KOPT-K1 (cell line): ENCODE data around the gene UCP3.
"Not testable (repeated sequence)": the region's sequence is repeated elsewhere in the genome, so short reads cannot be mapped to it uniquely, and the experiment has no call there.

ENCODE experiments used
- H3K27ac ChIP-seq: fragments of 200-600 bp; sonication (generic); 2 replicates; pipeline ENCODE4 v1.5.1; 2016; ENCODE audit warnings: antibody characterized with exemption, mild to moderate bottlenecking, low read depth, low read length; ENCODE audit not compliant: poor library complexity, severe bottlenecking
- H3K36me3 ChIP-seq: fragments of 200-600 bp; sonication (generic); 2 replicates; pipeline ENCODE4 v1.5.1; 2017; ENCODE audit warnings: antibody characterized with exemption, mild to moderate bottlenecking, low read length, moderate library complexity; ENCODE audit not compliant: insufficient read depth
- H3K9me3 ChIP-seq: fragments of 200-600 bp; sonication (generic); 2 replicates; pipeline ENCODE4 v1.5.1; 2017; ENCODE audit warnings: antibody characterized with exemption, low read length, mild to moderate bottlenecking; ENCODE audit not compliant: insufficient read depth, poor library complexity, severe bottlenecking

Gene UCP3

DNA sequence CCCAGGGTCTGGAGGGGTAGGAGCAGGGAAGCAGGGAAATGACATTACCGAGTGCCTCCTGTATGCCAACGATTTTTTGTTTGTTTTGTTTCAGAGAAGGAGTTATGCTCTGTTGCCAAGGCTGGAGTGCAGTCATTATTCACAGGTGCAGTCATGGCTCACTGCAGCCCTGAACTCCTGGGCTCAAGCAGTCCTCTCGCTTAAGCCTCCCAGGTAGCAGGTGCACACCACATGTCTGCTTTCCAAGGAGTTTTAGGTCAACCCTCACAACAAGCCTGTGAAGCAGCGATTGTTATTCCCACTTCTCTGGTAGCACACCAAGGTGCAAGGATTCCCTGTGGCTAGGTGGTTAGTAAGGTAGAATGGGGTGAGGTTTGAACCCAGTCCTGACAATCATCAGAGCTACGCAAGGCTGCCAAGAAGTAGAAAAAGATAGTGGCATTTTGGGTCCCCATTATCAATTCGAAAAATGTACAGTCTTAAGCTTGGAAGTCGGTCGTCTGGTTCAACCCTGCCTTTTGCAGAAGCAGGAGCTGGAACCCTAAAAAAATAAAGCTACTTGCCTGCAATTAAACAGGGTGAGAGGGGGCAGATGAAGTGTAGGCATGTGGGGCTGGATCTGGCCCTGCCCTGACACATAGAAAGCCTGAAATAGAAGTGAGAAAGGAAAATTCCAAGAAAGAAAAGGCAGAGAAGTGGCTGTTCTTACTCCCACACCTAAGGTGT is 9.1 kb downstream of the UCP3 start:
- H3K27ac ChIP-seq = no peak overlapping the region
- peaks cover 17% of the 10 kb centered on the region; the same call in 1 of the 2 replicates for H3K36me3 ChIP-seq
- H3K9me3 ChIP-seq = no peaks in the 10 kb centered on the region

DNA sequence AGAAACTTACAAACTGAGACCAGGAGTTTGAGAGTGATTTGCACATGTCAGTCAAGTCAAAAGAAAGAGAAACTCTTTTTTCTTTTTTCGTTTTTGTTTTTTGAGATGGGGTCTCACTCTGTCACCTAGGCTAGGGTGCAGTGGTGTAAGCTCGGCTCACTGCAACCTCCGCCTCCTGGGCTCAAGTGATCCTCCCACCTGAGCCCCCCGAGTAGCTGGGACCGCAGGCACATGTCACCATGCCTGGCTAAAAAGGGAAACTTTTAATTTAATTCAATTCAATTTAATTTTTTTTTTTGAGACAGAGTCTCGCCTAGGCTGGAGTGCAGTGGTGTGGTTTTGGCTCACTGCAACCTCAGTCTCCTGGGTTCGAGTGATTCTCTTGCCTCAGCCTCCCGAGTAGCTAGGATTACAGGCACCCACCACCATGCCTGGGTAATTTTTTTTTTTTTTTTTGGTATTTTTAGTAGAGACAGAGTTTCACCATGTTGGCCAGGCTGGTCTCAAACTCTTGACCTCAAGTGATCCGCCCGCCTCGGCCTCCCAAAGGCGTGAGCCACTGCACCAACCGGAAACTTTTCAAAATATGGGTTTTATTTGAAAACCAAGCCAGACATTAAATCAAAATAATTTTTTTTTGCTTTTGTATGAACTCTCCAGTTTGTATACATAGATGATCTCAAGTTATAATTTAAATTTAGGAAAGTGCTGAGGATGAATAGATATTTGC is 9.9 kb downstream of the UCP3 start:
- Histone ChIP-seq H3K9me3 (no peaks in the 10 kb centered on the region), H3K27ac (no peak overlapping the region)

DNA sequence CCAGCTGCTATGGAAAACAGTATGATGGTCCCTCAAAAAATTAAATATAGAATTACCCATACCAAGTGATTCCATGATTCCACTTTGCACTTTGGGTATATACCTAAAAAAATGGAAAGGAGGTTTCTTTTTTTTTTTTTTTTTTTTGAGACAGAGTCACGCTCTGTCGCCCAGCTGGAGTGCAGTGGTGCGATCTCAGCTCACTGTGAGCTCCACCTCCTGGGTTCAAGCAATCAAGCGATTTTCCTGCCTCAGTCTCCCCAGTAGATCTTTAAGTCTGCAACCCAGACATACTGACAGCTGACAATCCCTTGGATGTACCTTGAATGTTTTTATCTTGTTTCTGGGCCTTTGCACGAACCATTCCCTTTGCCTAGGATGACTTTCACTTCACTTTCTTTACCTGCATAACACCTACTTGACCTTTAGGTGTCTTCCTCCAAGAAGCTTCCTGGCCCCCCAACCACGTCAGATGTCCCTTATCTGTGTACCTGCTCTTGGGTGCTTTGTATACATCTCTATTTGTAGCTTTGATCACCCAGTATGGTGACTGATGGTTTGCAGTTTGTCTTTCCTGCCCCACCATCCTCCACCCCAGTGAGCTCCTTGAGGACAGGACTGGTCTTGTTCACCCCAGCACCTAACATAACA is 11.6 kb downstream of the UCP3 start:
- Histone ChIP-seq H3K27ac (no peak overlapping the region), H3K9me3 (no peaks in the 10 kb centered on the region), H3K36me3 (no peaks in the 10 kb centered on the region; the same call in 1 of the 2 replicates)

More for the DNA sequence above, 9.9 kb downstream of the UCP3 start:
- peaks cover 16% of the 10 kb centered on the region; the same call in 1 of the 2 replicates for H3K36me3 ChIP-seq

DNA sequence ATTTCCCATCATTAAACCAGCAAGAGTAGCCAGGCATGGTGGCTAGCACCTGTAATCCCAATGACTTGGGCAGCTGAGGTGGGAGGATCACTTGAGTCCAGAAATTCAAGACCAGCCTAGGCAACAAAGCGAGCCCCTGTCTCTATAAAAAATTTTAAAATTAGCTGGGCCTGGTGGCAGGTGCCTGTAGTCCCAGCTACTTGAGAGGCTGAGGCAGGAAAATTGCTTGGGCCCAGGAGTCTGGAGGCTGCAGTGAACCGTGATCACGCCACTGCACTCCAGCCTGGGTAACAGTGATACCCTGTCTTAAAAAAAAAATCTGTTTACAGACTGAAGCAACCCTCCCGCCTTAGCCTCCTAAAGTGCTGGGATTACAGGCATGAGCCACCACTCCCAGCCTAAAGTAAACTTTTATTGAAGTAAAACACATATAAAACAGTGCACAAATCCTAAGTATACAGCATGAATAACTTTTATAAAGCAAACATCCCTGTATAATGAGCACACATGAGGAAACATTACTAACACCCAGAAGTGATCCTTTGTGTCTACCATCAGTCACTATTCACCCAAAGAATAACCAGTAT is 12.6 kb downstream of the UCP3 start:
- Histone ChIP-seq H3K36me3 (no peaks in the 10 kb centered on the region), H3K9me3 (no peaks in the 10 kb centered on the region), H3K27ac (peak overlapping the region; percentile 52)

DNA sequence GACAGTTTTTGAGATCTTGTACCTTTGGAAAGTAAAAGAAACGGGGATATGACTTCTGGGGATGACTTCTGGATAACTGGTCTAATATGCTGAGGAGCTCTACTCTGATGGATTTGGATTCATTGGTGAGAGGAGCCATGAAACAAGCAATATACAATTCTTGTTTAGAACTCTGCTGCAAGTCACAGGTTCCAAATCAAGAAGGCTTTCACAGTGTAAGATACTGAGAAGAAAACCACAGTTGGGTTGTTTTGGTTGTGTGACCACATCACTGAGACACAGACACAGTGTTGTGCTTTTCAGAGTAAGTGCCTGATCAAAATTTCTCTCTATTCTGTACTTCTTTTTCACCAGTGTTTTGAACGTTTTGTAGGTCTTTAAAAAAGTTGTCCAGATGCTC is 13.2 kb downstream of the UCP3 start:
- Histone ChIP-seq H3K36me3 (no peaks in the 10 kb centered on the region), H3K9me3 (no peaks in the 10 kb centered on the region), H3K27ac (peak overlapping the region; percentile 52)

DNA sequence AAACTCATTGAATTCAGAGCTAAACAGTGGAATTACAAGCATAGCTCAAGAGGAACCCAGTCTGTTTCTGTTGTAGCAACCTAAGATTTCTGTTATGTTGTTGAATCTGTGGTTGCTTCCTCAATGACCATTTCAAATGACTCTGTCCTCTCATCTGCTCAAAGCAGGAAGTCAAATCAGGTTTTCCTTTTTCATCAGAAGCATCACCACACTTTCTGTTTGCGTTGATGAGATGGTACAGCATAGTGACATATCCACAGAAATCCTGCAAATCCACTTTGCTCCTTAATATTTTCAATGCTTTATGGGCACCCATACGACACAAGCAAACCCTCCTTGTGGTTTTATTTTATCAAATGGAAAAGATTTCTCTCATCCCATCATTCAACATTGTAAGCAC is 13.6 kb downstream of the UCP3 start:
- peak overlapping the region; percentile 52 for H3K27ac ChIP-seq
- no peaks in the 10 kb centered on the region for H3K9me3 ChIP-seq

DNA sequence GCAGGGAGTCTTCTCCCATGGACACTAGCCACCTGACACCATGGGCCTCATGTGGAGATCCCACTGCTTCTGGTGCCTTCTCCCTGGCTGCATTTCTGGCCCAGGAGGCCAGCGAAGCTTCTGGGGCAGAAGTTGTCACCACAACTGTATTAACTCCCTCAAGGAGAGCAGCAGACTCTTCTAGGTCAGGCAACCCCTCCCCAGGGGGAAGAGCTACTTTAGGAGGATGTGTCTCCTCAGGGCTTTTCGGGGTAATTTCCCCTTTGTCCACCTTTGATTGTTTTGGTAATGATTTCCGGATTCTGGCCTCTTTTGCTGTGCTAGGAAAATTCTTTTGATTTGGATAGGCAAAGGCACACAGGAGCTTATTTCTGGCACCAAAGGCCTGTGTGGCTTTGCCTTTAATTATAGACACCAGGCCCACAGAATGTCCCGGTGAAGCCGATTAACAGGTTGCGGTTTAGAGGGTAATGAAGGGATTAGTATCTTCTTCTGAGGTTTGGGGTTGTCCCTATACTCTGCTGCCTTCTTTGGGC is 17.3 kb downstream of the UCP3 start:
- Histone ChIP-seq H3K36me3 (no peaks in the 10 kb centered on the region), H3K9me3 (no peaks in the 10 kb centered on the region), H3K27ac (no peak overlapping the region)

More for the DNA sequence above, 13.6 kb downstream of the UCP3 start:
- H3K36me3 ChIP-seq = no peaks in the 10 kb centered on the region

DNA sequence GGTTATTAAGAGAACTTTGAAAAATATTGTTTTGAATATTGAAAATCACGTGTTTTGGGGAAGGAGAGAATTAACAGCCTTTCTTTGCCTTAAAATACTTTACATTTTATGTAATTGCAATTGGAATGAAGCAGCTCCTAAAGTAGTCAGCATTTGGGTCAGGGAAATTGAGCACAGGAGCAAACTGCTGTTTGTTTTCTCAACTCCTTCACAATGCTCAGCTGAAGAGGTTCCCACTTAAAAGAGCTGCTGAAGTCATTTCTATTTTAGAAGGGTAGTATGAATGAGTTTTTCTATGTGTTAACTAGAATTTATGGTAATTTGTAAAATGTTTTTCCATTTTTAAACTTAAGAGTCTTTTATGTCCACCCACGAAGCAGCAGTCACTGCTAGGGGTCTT is 18.2 kb downstream of the UCP3 start:
- Histone ChIP-seq H3K27ac (no peak overlapping the region), H3K9me3 (no peaks in the 10 kb centered on the region), H3K36me3 (no peaks in the 10 kb centered on the region)

DNA sequence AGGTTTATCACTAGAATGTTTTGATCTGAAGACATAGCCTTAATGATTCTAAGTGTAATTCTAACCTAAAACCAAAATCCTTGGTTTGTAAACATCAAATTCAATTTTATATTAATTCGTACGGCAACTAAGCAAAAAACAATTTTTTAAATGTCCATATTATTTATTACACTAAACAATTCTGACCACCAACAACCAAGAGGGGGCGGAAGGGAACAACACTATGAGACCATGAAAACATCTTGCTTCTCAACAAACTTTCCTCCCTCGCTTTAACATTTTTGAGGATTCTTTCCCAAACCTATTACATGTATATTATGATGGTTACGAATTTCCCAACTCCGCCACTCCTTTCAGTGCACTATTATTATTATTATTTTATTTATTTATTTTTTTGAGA is 19.7 kb downstream of the UCP3 start:
- no peaks in the 10 kb centered on the region for H3K36me3 ChIP-seq
- H3K27ac ChIP-seq = no peak overlapping the region
- no peaks in the 10 kb centered on the region for H3K9me3 ChIP-seq

DNA sequence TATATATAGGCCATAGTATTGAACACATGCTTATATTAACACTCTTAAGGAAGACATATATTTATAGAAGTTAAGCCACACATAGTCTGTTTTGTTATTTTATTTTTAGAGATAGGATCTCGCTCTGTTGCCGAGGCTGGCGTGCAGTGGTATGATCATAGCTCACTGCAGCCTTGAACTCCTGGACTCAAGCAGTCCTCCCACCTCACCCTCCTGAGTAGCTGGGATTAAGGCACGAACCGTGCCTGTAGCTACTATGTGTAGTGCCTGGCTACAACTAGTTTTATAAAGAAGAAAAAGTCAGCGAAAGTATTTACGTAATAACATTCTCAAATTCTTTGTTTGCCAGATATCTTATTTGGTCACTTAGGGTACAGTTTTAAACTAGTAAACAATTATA is 20.7 kb downstream of the UCP3 start:
- Histone ChIP-seq H3K27ac (no peak overlapping the region), H3K36me3 (no peaks in the 10 kb centered on the region)

DNA sequence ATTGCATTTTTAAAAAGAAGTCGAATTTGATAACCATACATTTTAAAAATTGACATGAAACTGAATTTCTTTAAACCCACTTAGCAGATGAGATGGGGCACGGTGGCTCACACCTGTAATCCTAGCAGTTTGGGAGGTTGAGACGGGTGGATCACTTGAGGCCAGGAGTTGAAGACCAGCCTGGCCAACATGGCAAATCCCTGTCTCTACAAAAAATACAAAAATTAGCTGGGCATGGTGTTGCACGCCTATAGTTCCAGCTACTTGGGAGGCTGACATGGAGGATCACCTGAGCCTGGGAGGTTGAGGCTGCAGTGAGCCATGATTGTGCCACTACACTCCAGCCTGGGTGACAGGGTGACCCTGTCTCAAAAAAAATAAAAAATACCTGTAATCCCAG is 23.2 kb downstream of the UCP3 start:
- not testable (repeated sequence) for H3K9me3 ChIP-seq, H3K27ac ChIP-seq
- peaks cover 13% of the 10 kb centered on the region for H3K36me3 ChIP-seq

More for the DNA sequence above, 20.7 kb downstream of the UCP3 start:
- no peaks in the 10 kb centered on the region for H3K9me3 ChIP-seq

DNA sequence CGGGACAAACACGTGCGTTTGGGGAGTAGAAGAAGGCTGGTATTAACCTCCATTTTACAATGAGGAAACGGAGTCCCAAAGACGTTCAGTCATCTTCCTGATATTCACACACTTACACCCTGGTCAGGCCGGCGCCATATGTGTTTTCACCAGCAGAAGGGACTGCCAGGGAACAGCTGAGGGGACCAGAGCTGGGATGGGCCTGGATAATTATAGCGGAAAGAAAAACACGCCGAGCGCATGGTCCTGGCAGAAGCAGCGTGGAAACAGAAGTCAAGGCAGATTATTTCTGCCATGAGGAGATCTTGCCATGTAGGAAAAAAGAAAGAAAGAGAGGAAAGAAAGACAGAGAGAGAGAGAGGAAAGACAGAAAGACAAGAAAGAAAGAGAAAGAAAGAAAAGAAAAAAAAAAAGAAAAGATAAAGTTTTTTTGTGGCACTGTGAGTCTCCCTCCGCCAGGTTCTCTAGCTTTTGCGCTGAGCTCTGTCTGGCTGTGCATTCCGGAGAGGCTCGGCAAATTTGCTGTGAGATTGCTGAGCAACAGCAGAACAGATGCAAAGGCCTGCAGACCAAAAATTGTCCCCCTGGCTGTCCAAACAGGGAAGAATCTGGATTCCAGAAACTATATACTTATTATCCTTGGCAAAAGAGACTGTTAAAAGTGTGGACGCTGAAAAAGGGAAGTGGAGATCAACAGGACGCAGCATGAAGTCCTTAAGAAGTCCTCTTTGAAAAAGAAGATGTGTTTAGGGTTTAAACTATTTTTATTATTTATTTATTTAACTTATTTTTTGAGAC is 24.9 kb downstream of the UCP3 start:
- peak overlapping the region; percentile 99 for H3K27ac ChIP-seq
- no peaks in the 10 kb centered on the region for H3K9me3 ChIP-seq
- H3K36me3 ChIP-seq = peaks cover 28% of the 10 kb centered on the region

DNA sequence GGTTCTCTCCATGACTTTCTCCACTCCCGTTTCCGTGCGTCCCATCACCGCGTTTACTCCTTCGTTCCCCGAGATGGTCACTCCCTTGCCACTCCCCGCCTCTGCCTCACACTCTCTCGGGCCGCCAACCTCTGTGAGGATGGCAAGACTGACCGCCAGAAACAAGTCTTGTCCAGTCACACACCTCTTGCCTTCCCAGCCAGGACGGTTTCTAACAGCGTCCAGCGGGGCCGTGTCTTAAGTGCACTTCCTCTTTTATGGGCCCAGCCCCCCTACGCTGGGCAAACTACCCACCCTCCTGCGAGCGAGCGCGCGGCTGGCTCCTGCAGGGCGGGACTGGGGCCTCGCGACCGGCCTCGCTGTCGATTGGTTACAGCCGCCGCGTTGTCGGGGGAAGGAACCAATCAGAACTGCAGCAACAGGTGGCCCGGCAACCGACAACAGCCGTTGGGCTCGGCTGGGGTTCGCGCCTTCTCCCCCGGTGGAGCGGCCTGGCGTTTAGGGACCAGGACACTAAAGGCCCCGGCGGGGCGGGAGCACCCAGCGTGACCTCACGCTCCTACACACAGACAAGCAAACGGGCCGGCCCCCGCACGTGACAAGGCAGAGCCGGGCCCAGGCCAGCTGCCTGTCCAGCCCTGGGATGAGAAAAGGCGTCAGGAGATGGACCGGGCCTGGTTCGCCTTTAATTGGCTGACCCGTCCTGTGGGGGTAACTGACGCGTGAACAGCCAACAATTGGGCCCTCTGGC is 25.7 kb downstream of the UCP3 start:
- peak overlapping the region; percentile 99 for H3K27ac ChIP-seq
- H3K9me3 ChIP-seq = no peaks in the 10 kb centered on the region
- H3K36me3 ChIP-seq = peaks cover 36% of the 10 kb centered on the region

DNA sequence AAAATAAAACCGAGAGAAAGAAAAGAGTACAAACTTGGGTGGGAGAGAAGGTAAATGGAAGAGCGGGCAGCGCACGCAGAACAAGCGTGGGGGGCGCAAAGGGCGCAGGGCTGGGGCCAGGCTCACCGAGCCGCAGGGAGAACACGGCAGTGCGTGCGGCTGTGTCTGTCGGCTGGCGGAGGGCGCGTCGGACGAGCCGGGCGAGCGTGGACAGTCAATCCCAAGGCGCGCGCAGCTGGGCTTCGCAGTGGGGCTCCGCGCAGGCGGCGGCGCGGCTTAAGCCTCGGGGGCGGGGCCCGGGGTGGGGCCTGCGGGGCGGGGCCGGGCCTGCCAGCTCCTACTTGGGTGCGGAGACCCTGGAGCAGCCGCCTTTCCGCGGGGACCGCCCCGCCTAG is 26.3 kb downstream of the UCP3 start, which contains the start of gene UCP2:
TSS of gene UCP2 (minus strand) at position 249 of the 395 bp plus-strand sequence. CDS start 4,465 bp downstream, outside the sequence.
- H3K27ac ChIP-seq = peak within 1 kb of the TSS; percentile 99
- peaks cover 41% of the 10 kb centered on the region for H3K36me3 ChIP-seq
- H3K9me3 ChIP-seq = no peaks in the 10 kb centered on the region
